Endometrium (tissue), 2 donors: Measurements from ENCODE around the gene WDR64.

Source experiments
- FAIRE-seq: peaks from 2 replicates; lab custom pipeline; 2012; peaks lifted over from hg19 to GRCh38; lab: Jason Lieb, UNC
- donor health status: control.
- donor health status: control.

WDR64 gene

GRCh38 chr1:241652012-241652411 is at the start of gene WDR64:
Gene WDR64, plus strand, starts transcription at chr1:241652281. Its CDS starts 204 bp downstream, at chr1:241652485.
- FAIRE-seq = no peak

GRCh38 chr1:241603731-241604245 is 48.3 kb upstream of the WDR64 start:
- FAIRE-seq = no peak

- no peak for FAIRE-seq
Observed at GRCh38 chr1:241605146-241605805, 46.8 kb upstream of the WDR64 start.

GRCh38 chr1:241606544-241606943 is 45.5 kb upstream of the WDR64 start:
- no peak for FAIRE-seq

GRCh38 chr1:241607497-241607896 is 44.6 kb upstream of the WDR64 start:
- FAIRE-seq = no peak

GRCh38 chr1:241608379-241609033 is 43.6 kb upstream of the WDR64 start:
- no peak for FAIRE-seq

GRCh38 chr1:241610056-241610815 is 41.8 kb upstream of the WDR64 start:
- no peak for FAIRE-seq

GRCh38 chr1:241611063-241611462 is 41.0 kb upstream of the WDR64 start:
- FAIRE-seq = peak; percentile 55

- no peak for FAIRE-seq
Observed at GRCh38 chr1:241611736-241612135, 40.3 kb upstream of the WDR64 start.

- FAIRE-seq = no peak
Observed at GRCh38 chr1:241612533-241613477, 39.3 kb upstream of the WDR64 start.

- no peak for FAIRE-seq
Observed at GRCh38 chr1:241614144-241614543, 37.9 kb upstream of the WDR64 start.

GRCh38 chr1:241614572-241614971 is 37.5 kb upstream of the WDR64 start:
- no peak for FAIRE-seq

GRCh38 chr1:241615043-241615974 is 36.8 kb upstream of the WDR64 start:
- FAIRE-seq = no peak

- FAIRE-seq = no peak
Observed at GRCh38 chr1:241617426-241617825, 34.7 kb upstream of the WDR64 start.

- FAIRE-seq = no peak
Observed at GRCh38 chr1:241622669-241623068, 29.4 kb upstream of the WDR64 start.

- FAIRE-seq = no peak
Observed at GRCh38 chr1:241624935-241625334, 27.1 kb upstream of the WDR64 start.

GRCh38 chr1:241627453-241628259 is 24.4 kb upstream of the WDR64 start:
- no peak for FAIRE-seq

- FAIRE-seq = no peak
Observed at GRCh38 chr1:241630005-241630404, 22.1 kb upstream of the WDR64 start.

GRCh38 chr1:241630476-241630875 is 21.6 kb upstream of the WDR64 start:
- FAIRE-seq = no peak

- FAIRE-seq = peak; percentile 21
Observed at GRCh38 chr1:241630899-241631298, 21.2 kb upstream of the WDR64 start.
